ENCODE measurements around the gene MRPL40.

Gene MRPL40

DNA sequence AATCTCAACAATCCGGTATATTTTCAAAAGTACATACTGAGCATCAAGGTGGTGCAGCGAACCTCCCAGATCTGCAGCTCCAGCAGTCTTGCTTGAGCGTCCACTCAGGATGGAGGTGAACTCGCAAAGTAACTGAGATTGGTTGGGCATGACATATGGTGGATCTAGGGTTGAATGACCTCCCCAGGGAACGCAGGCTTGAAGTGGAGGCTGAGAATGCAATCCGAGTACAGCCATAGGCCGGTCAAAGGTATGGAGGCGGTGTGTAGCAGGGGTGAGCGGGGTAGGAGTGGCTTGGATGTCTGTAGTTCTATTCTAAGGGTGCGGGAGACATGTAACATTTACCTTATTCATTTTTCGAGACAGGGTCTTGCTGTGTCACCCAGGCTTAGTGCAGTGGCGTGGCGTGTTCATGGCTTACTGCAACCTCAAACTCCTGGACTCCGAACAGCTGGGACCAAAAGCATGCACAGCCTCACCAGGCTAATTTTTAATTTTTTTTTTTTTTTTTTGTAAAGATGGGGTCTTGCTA lies 15.8 kb downstream of the MRPL40 start:
- Histone ChIP-seq H3K36me3 (ENCODE audit: control insufficient read depth in 5 of 5, insufficient read depth in 5 of 5, low read length in 5 of 5) (peaks cover 9 to 43% (median 32%) of the 10 kb centered on the region in 5 donors), H3K27ac (ENCODE audit: low read depth, low read length) (peak overlapping the region; percentile 80), H3K27me3 (ENCODE audit: control insufficient read depth in 5 of 5, insufficient read depth in 4 of 5, low read length in 5 of 5) (no peaks in the 10 kb centered on the region), H3K9me3 (ENCODE audit: control insufficient read depth in 5 of 5, low read length in 5 of 5) (no peaks in the 10 kb centered on the region), H3K4me1 (ENCODE audit: control insufficient read depth in 5 of 5, insufficient read depth in 5 of 5, low read length in 5 of 5) (peaks cover 3 to 27% (median 25%) of the 10 kb centered on the region in 5 donors), H3K9ac (ENCODE audit: low read length in 5 of 5) (peak overlapping the region; percentile 64 to 94 (median 88)), H3K4me3 (ENCODE audit: low read depth in 1 of 5, low read length in 5 of 5) (peak overlapping the region; percentile 71 to 89 (median 84))

GRCh38 chr22:19448739-19449421 lies 16.5 kb downstream of the MRPL40 start:
- Histone ChIP-seq H3K36me3 (ENCODE audit: control insufficient read depth in 5 of 5, insufficient read depth in 5 of 5, low read length in 5 of 5) (peaks cover 10 to 43% (median 33%) of the 10 kb centered on the region in 5 donors), H3K9ac (ENCODE audit: low read length in 5 of 5) (no peak overlapping the region), H3K27ac (ENCODE audit: low read depth, low read length) (peak overlapping the region; percentile 57), H3K4me3 (ENCODE audit: low read depth in 1 of 5, low read length in 5 of 5) (no peak overlapping the region), H3K4me1 (ENCODE audit: control insufficient read depth in 5 of 5, insufficient read depth in 5 of 5, low read length in 5 of 5) (peaks cover 3 to 27% (median 25%) of the 10 kb centered on the region in 5 donors), H3K27me3 (ENCODE audit: control insufficient read depth in 5 of 5, insufficient read depth in 4 of 5, low read length in 5 of 5) (no peaks in the 10 kb centered on the region), H3K9me3 (ENCODE audit: control insufficient read depth in 5 of 5, low read length in 5 of 5) (no peaks in the 10 kb centered on the region)

DNA sequence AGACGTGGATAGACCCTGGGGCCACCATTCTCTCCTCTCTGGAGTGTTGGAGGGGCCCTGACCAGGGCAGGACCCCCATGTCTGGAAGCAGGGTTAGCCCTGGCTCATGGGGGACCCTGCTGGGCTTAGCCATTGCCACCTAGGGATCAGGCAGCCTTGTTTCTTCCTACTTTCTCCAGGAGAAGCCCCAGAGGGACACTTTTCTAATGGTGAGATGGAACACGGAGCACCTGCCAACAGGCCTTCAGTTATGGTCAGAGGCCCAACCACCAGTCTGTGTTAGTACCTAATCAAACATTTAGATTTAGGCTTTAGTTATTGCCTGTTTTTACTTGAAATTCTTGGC lies 17.1 kb downstream of the MRPL40 start:
- peaks cover 10 to 43% (median 33%) of the 10 kb centered on the region in 5 donors for H3K36me3 ChIP-seq (ENCODE audit: control insufficient read depth in 5 of 5, insufficient read depth in 5 of 5, low read length in 5 of 5)
- H3K27me3 ChIP-seq (ENCODE audit: control insufficient read depth in 5 of 5, insufficient read depth in 4 of 5, low read length in 5 of 5): no peaks in the 10 kb centered on the region
- peak overlapping the region in 1 of 5 donors; percentile 44 for H3K9ac ChIP-seq (ENCODE audit: low read length in 5 of 5)
- H3K4me3 ChIP-seq (ENCODE audit: low read depth in 1 of 5, low read length in 5 of 5): no peak overlapping the region
- H3K4me1 ChIP-seq (ENCODE audit: control insufficient read depth in 5 of 5, insufficient read depth in 5 of 5, low read length in 5 of 5): peaks cover 3 to 27% (median 25%) of the 10 kb centered on the region in 5 donors
- H3K9me3 ChIP-seq (ENCODE audit: control insufficient read depth in 5 of 5, low read length in 5 of 5): no peaks in the 10 kb centered on the region
- H3K27ac ChIP-seq (ENCODE audit: low read depth, low read length): peak overlapping the region; percentile 57

GRCh38 chr22:19450363-19451175 lies 18.2 kb downstream of the MRPL40 start:
- Histone ChIP-seq H3K36me3 (ENCODE audit: control insufficient read depth in 5 of 5, insufficient read depth in 5 of 5, low read length in 5 of 5) (peaks cover 10 to 55% (median 42%) of the 10 kb centered on the region in 5 donors), H3K27me3 (ENCODE audit: control insufficient read depth in 5 of 5, insufficient read depth in 4 of 5, low read length in 5 of 5) (no peaks in the 10 kb centered on the region), H3K4me3 (ENCODE audit: low read depth in 1 of 5, low read length in 5 of 5) (no peak overlapping the region), H3K27ac (ENCODE audit: low read depth, low read length) (peak overlapping the region; percentile 57), H3K9me3 (ENCODE audit: control insufficient read depth in 5 of 5, low read length in 5 of 5) (no peaks in the 10 kb centered on the region), H3K9ac (ENCODE audit: low read length in 5 of 5) (peak overlapping the region in 2 of 5 donors; percentile 35 to 44), H3K4me1 (ENCODE audit: control insufficient read depth in 5 of 5, insufficient read depth in 5 of 5, low read length in 5 of 5) (peaks cover 3 to 27% (median 23%) of the 10 kb centered on the region in 5 donors)

- Histone ChIP-seq H3K27ac (ENCODE audit: low read depth, low read length) (no peak overlapping the region), H3K36me3 (ENCODE audit: control insufficient read depth in 5 of 5, insufficient read depth in 5 of 5, low read length in 5 of 5) (peaks cover 10 to 65% (median 52%) of the 10 kb centered on the region in 5 donors), H3K4me3 (ENCODE audit: low read depth in 1 of 5, low read length in 5 of 5) (no peak overlapping the region), H3K4me1 (ENCODE audit: control insufficient read depth in 5 of 5, insufficient read depth in 5 of 5, low read length in 5 of 5) (peaks cover 1 to 22% (median 16%) of the 10 kb centered on the region in 5 donors), H3K9me3 (ENCODE audit: control insufficient read depth in 5 of 5, low read length in 5 of 5) (no peaks in the 10 kb centered on the region), H3K9ac (ENCODE audit: low read length in 5 of 5) (no peak overlapping the region), H3K27me3 (ENCODE audit: control insufficient read depth in 5 of 5, insufficient read depth in 4 of 5, low read length in 5 of 5) (no peaks in the 10 kb centered on the region)
These were observed 19.2 kb downstream of the MRPL40 start for GRCh38 chr22:19451570-19451969.

DNA sequence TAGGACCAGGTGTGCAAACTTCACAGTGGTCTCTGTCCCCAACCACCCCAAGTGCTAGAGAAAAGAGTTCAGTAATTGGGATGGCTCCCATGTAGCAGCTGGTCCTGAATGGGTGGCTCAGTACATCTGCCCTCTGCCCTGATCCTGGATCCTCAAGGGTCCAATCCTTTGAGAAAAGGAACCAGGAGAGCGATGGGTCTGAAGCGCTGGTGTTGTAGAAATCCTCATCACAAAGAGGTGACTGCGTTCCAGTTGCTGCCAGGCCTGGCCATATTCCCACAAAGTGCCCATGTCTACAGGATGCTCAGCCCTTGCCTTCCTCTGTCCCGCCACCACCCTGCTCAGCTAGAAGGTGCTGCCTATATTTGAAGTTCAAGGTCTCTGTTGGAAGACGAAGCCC lies 21.4 kb downstream of the MRPL40 start:
- no peak overlapping the region for H3K9ac ChIP-seq (ENCODE audit: low read length in 5 of 5)
- no peak overlapping the region for H3K27ac ChIP-seq (ENCODE audit: low read depth, low read length)
- no peak overlapping the region for H3K4me3 ChIP-seq (ENCODE audit: low read depth in 1 of 5, low read length in 5 of 5)
- peaks cover 11 to 81% (median 69%) of the 10 kb centered on the region in 5 donors for H3K36me3 ChIP-seq (ENCODE audit: control insufficient read depth in 5 of 5, insufficient read depth in 5 of 5, low read length in 5 of 5)
- H3K4me1 ChIP-seq (ENCODE audit: control insufficient read depth in 5 of 5, insufficient read depth in 5 of 5, low read length in 5 of 5): peaks cover 0 to 8% (median under 1%) of the 10 kb centered on the region in 5 donors
- H3K9me3 ChIP-seq (ENCODE audit: control insufficient read depth in 5 of 5, low read length in 5 of 5): no peaks in the 10 kb centered on the region
- no peaks in the 10 kb centered on the region for H3K27me3 ChIP-seq (ENCODE audit: control insufficient read depth in 5 of 5, insufficient read depth in 4 of 5, low read length in 5 of 5)

GRCh38 chr22:19454156-19454555 lies 21.8 kb downstream of the MRPL40 start:
- Histone ChIP-seq H3K36me3 (ENCODE audit: control insufficient read depth in 5 of 5, insufficient read depth in 5 of 5, low read length in 5 of 5) (peaks cover 14 to 84% (median 72%) of the 10 kb centered on the region in 5 donors), H3K27me3 (ENCODE audit: control insufficient read depth in 5 of 5, insufficient read depth in 4 of 5, low read length in 5 of 5) (no peaks in the 10 kb centered on the region), H3K27ac (ENCODE audit: low read depth, low read length) (no peak overlapping the region), H3K4me3 (ENCODE audit: low read depth in 1 of 5, low read length in 5 of 5) (no peak overlapping the region), H3K9ac (ENCODE audit: low read length in 5 of 5) (no peak overlapping the region), H3K4me1 (ENCODE audit: control insufficient read depth in 5 of 5, insufficient read depth in 5 of 5, low read length in 5 of 5) (peaks cover 0 to 8% (median 0%) of the 10 kb centered on the region in 5 donors), H3K9me3 (ENCODE audit: control insufficient read depth in 5 of 5, low read length in 5 of 5) (no peaks in the 10 kb centered on the region)

DNA sequence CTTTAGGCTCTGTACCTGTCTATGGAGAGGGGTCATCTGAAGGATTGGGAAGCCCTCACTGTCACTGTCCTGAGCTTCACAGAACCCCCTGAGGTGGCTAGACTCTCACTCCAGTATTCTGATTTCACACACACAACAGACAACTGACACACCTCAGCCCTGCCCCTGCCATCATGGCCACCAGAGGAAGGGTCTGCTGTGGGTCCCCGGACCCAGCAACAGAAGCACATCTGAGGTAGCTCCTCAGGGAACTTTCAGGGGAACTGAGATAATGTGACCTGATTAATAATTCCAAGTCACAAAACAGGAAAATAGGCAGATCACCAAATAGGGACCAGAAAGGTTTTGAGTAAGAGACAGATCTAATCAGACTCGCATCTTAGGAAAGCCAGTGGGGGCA lies 22.7 kb downstream of the MRPL40 start:
- Histone ChIP-seq H3K9ac (ENCODE audit: low read length in 5 of 5) (no peak overlapping the region), H3K4me1 (ENCODE audit: control insufficient read depth in 5 of 5, insufficient read depth in 5 of 5, low read length in 5 of 5) (peaks cover 0 to 8% (median 0%) of the 10 kb centered on the region in 5 donors), H3K36me3 (ENCODE audit: control insufficient read depth in 5 of 5, insufficient read depth in 5 of 5, low read length in 5 of 5) (peaks cover 14 to 86% (median 73%) of the 10 kb centered on the region in 5 donors), H3K27me3 (ENCODE audit: control insufficient read depth in 5 of 5, insufficient read depth in 4 of 5, low read length in 5 of 5) (no peaks in the 10 kb centered on the region), H3K4me3 (ENCODE audit: low read depth in 1 of 5, low read length in 5 of 5) (no peak overlapping the region), H3K27ac (ENCODE audit: low read depth, low read length) (no peak overlapping the region), H3K9me3 (ENCODE audit: control insufficient read depth in 5 of 5, low read length in 5 of 5) (no peaks in the 10 kb centered on the region)

GRCh38 chr22:19455585-19456370 lies 23.4 kb downstream of the MRPL40 start:
- no peaks in the 10 kb centered on the region for H3K27me3 ChIP-seq (ENCODE audit: control insufficient read depth in 5 of 5, insufficient read depth in 4 of 5, low read length in 5 of 5)
- peaks cover 0 to under 1% (median 0%) of the 10 kb centered on the region in 5 donors for H3K4me1 ChIP-seq (ENCODE audit: control insufficient read depth in 5 of 5, insufficient read depth in 5 of 5, low read length in 5 of 5)
- H3K36me3 ChIP-seq (ENCODE audit: control insufficient read depth in 5 of 5, insufficient read depth in 5 of 5, low read length in 5 of 5): peaks cover 14 to 84% (median 73%) of the 10 kb centered on the region in 5 donors
- no peak overlapping the region for H3K27ac ChIP-seq (ENCODE audit: low read depth, low read length)
- no peaks in the 10 kb centered on the region for H3K9me3 ChIP-seq (ENCODE audit: control insufficient read depth in 5 of 5, low read length in 5 of 5)
- H3K9ac ChIP-seq (ENCODE audit: low read length in 5 of 5): no peak overlapping the region
- no peak overlapping the region for H3K4me3 ChIP-seq (ENCODE audit: low read depth in 1 of 5, low read length in 5 of 5)

Measured in subcutaneous abdominal adipose tissue (tissue), 5 donors.